OCI-LY7 (cell line): ENCODE data around the gene NACC1. TPM values are rescaled to one million over a fixed set of nuclear protein-coding genes. Genes with fewer than 3 reads are reported as not detected.
A peak's percentile ranks its signal among the peaks of the same experiment; 100 is the strongest.
"Not testable (repeated sequence)": the region's sequence is repeated elsewhere in the genome, so short reads cannot be mapped to it uniquely, and the experiment has no call there.

Experiments used
- BruUV-seq: library from RNA; stranded (reverse); fragments of 400-500 nt; replicated peaks from 2 replicates; lab custom pipeline; 2021; lab: Mats Ljungman, UMichigan
- CTCF ChIA-PET: fragments of 300-600 bp; sonication (Branson Sonifier 250); formaldehyde crosslinking; loops from one replicate; lab custom pipeline; 2022; ENCODE audit warnings: antibody characterized with exemption; ENCODE audit not compliant: unreplicated experiment; lab: Charles Lee
- POLR2A ChIA-PET: fragments of 300-600 bp; sonication (Branson Sonifier 250); formaldehyde crosslinking; loops from one replicate; lab custom pipeline; 2022; ENCODE audit warnings: antibody characterized with exemption; lab: Charles Lee
- DNase-seq: peaks from one replicate; pipeline ENCODE4 v3.0.0-alpha.2; 2015; ENCODE audit warnings: low spot score
- H2AFZ ChIP-seq: fragments of 200-600 bp; sonication (generic), shearing (Covaris generic); 2 replicates; pipeline ENCODE4 v1.6.1; 2014; ENCODE audit warnings: mild to moderate bottlenecking, antibody characterized with exemption, low read length, moderate library complexity
- H3K27ac ChIP-seq: fragments of 200-600 bp; sonication (generic); 2 replicates; pipeline ENCODE4 v1.5.1; 2014; ENCODE audit warnings: mixed run types, low read depth, mild to moderate bottlenecking, moderate library complexity, low read length, inconsistent platforms; ENCODE audit not compliant: poor library complexity, severe bottlenecking
- H3K36me3 ChIP-seq: fragments of 200-600 bp; sonication (generic); 2 replicates; pipeline ENCODE4 v1.6.1; 2014; ENCODE audit warnings: mild to moderate bottlenecking, antibody characterized with exemption, low read length, moderate library complexity, mixed read lengths; ENCODE audit not compliant: insufficient read depth
- H3K4me1 ChIP-seq: fragments of 200-600 bp; sonication (generic); 2 replicates; pipeline ENCODE4 v1.5.1; 2014; ENCODE audit warnings: mild to moderate bottlenecking, low read length; ENCODE audit not compliant: insufficient read depth, poor library complexity, severe bottlenecking
- H3K4me2 ChIP-seq: fragments of 200-600 bp; sonication (generic); 2 replicates; pipeline ENCODE4 v1.6.1; 2014; ENCODE audit warnings: mild to moderate bottlenecking, low read length
- H3K4me3 ChIP-seq: fragments of 200-600 bp; sonication (generic); 2 replicates; pipeline ENCODE4 v1.5.1; 2014; ENCODE audit warnings: mild to moderate bottlenecking, low read depth, low read length; ENCODE audit not compliant: poor library complexity, severe bottlenecking
- H3K79me2 ChIP-seq: fragments of 200-600 bp; sonication (generic); 2 replicates; pipeline ENCODE4 v1.6.1; 2016; ENCODE audit warnings: low read depth, mild to moderate bottlenecking, low read length, moderate library complexity, mixed read lengths; ENCODE audit not compliant: insufficient read depth
- H3K9me2 ChIP-seq: fragments of 200-600 bp; sonication (generic); 2 replicates; pipeline ENCODE4 v1.6.1; 2016; ENCODE audit warnings: mild to moderate bottlenecking, low read length, mixed read lengths; ENCODE audit not compliant: insufficient read depth
- H3K9me3 ChIP-seq: fragments of 200-600 bp; sonication (generic); 2 replicates; pipeline ENCODE4 v1.6.1; 2014; ENCODE audit warnings: mild to moderate bottlenecking, mixed run types, low read length, mixed read lengths
- H4K20me1 ChIP-seq: fragments of 200-600 bp; sonication (generic); 2 replicates; pipeline ENCODE4 v1.6.1; 2014; ENCODE audit warnings: mild to moderate bottlenecking, antibody characterized with exemption, low read length, moderate library complexity, mixed read lengths; ENCODE audit not compliant: insufficient read depth
- EZH2phosphoT487 ChIP-seq: fragments of 200-600 bp; sonication (generic); IDR thresholded peaks from 2 replicates; pipeline ENCODE4 v1.6.1; 2018; ENCODE audit warnings: low read depth, borderline replicate concordance, mild to moderate bottlenecking, mixed run types, antibody characterized with exemption, low read length, moderate library complexity, mixed read lengths
- intact Hi-C: fragments of 100-400 bp; cut with micrococcal nuclease; formaldehyde crosslinking; loops from one replicate; pipeline ENCODE4 v1.10.0; 2022; ENCODE audit not compliant: unreplicated experiment
- total RNA-seq, 2 experiments: library from RNA; depleted of rRNA in 1 of 2; stranded (reverse); fragments of >200 nt in 1 of 2; shearing (Covaris generic) in 1 of 2; gene quantifications; 2 replicates each; pipeline ENCODE4 v1.2.3, GENCODE V29; 2014 to 2022
- TF ChIP-seq, protein P1 (sequence below): fragments of 200-600 bp; sonication (generic); conservative IDR thresholded peaks from 2 replicates; pipeline ENCODE4 v1.5.1; 2014; ENCODE audit warnings: mild to moderate bottlenecking, antibody characterized with exemption, low read length, moderate library complexity, mixed read lengths

NACC1 gene
- total RNA-seq, 2 experiments from 2014 or later: 52.9 to 56.3 TPM

DNA sequence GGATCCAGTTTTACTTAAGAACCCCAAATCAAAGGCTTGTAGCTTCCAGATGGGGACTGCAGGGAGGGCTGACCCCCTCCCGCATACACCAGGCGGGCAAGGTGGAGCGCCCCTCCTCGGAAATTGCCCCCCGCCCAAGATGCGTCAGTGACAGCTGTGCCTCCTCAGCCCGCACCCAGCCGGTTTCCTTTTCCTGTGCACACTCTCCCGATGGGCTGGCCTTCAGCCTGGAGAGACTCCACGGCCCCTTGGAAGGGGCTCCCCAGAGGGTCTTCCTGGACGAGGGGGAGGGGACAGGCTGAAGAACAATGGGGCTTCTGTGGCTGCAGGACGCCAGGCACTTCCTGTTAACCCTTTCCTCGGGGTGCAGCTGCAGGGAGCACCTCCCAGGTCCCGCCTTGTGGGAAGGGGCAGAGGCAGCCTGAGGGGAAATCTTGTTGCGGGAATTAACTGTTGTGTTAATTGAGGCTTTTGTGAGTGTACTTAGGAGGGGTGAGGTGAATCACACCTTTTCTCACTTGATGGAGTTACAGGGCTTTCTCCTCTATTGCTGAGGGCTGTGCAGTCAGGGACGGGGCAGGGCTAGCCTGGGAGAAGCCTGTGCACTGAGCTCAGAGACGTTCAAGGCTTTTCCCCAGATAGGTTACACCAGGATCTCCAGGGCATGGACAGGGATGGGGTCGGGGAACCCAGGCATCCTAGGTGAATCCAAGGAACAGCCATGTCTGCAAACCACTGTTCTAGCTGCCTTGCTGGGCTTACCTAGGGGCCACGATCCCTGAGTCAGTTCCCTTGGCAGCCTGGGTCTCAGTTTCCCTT, 46.5 kb downstream of the NACC1 start:
- Histone ChIP-seq H3K9me3 (no peaks in the 10 kb centered on the region), H3K36me3 (no peaks in the 10 kb centered on the region), H3K79me2 (peaks cover 26% of the 10 kb centered on the region; the same call in 1 of the 2 replicates), H3K9me2 (no peaks in the 10 kb centered on the region), H4K20me1 (no peaks in the 10 kb centered on the region), H3K27ac (peak overlapping the region; percentile 95), H3K4me3 (peak overlapping the region; percentile 69), H2AFZ (peak overlapping the region; percentile 32; the same call in 1 of the 2 replicates), H3K4me2 (peak overlapping the region; percentile 96), H3K4me1 (peaks cover 96% of the 10 kb centered on the region)
- no peak for TF ChIP-seq EZH2phosphoT487
- TF ChIP-seq, protein P1, sequence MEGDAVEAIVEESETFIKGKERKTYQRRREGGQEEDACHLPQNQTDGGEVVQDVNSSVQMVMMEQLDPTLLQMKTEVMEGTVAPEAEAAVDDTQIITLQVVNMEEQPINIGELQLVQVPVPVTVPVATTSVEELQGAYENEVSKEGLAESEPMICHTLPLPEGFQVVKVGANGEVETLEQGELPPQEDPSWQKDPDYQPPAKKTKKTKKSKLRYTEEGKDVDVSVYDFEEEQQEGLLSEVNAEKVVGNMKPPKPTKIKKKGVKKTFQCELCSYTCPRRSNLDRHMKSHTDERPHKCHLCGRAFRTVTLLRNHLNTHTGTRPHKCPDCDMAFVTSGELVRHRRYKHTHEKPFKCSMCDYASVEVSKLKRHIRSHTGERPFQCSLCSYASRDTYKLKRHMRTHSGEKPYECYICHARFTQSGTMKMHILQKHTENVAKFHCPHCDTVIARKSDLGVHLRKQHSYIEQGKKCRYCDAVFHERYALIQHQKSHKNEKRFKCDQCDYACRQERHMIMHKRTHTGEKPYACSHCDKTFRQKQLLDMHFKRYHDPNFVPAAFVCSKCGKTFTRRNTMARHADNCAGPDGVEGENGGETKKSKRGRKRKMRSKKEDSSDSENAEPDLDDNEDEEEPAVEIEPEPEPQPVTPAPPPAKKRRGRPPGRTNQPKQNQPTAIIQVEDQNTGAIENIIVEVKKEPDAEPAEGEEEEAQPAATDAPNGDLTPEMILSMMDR: no peak
- ChIA-PET CTCF (no interaction called here), POLR2A (interaction anchor here (0.6 to 2.5 kb wide), 7 partner anchors 11 to 47 kb away, joined by 3 to 13 read pairs (median 4); no protein-coding TSS in a partner anchor)
- no TSS peak for BruUV-seq
- intact Hi-C loops: loop anchor here (10.0 kb wide), 1 partner anchor 670 kb away; no protein-coding TSS in a partner anchor
- DNase-seq: peak; percentile 71

DNA sequence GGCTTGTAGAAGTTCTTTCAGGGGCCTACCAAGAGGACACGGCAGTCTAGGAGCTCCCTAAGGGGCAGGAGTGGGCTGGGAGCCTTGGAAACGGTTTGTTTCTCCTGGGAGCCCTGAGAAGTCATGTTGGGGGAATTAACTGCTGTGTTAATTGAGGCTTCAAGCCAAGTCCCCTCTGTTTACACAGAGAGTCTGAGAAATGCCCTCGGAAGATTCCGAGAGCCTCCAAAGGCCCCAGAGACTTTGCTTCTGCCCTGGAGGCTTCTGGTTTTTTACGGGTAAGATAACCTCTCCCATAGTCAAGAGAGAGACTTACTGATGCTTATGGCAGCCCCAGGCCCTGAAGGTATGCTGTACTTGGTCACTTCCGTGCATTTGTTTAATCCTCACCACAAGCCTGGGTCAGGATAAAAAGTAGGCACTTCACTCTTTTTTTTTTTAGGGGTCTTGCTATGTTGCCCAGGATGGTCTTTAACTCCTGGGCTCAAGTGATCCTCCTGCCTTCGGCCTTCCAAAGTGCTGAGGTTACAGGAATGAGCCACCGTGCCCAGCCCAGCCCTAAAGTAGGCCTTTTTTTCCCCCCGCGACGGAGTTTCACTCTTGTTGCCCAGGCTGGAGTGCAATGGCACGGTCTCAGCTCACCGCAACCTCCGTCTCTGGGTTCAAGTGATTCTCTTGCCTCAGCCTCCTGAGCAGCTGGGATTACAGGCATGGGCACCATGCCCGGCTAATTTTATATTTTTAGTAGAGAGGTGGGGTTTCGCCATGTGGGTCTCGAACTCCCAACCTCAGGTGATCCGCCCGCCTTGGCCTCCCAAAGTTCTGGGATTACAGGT, 47.3 kb downstream of the NACC1 start:
- no peak for DNase-seq
- no TSS peak for BruUV-seq
- peak overlapping the region; percentile 32; the same call in 1 of the 2 replicates for H2AFZ ChIP-seq
- POLR2A ChIA-PET: interaction anchor here (0.8 to 2.5 kb wide), 3 partner anchors 10 to 28 kb away, joined by 3 to 13 read pairs (median 4); no protein-coding TSS in a partner anchor
- no peaks in the 10 kb centered on the region for H3K9me3 ChIP-seq
- peaks cover 96% of the 10 kb centered on the region for H3K4me1 ChIP-seq
- TF ChIP-seq EZH2phosphoT487: no peak
- TF ChIP-seq, protein P1: no peak
- intact Hi-C loops: loop anchor here (10.0 kb wide), 1 partner anchor 669 kb away; no protein-coding TSS in a partner anchor
- H3K4me2 ChIP-seq: peak overlapping the region; percentile 96
- H3K9me2 ChIP-seq: no peaks in the 10 kb centered on the region
- no peaks in the 10 kb centered on the region for H3K36me3 ChIP-seq
- peak overlapping the region; percentile 95 for H3K27ac ChIP-seq
- no peaks in the 10 kb centered on the region for H4K20me1 ChIP-seq
- peak overlapping the region; percentile 69 for H3K4me3 ChIP-seq
- CTCF ChIA-PET: no interaction called here
- peaks cover 22% of the 10 kb centered on the region; the same call in 1 of the 2 replicates for H3K79me2 ChIP-seq

DNA sequence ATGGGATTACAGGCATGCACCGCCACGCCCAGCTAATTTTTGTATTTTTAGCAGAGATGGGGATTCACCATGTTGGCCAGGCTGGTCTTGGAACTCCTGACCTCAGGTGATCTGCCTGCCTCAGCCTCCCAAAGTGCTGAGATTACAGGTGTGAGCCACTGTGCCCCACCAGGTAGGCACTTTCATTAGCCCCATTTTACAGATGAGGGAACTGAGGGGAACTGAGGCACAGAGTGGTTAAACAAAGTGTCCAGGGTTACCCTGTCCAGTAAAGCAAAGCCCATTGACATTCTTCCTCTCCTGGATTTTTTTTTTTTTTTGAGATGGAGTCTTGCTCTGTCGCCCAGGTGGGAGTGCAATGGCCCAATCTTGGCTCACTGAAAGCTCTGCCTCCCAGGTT, 48.1 kb downstream of the NACC1 start:
- H3K36me3 ChIP-seq, H4K20me1 ChIP-seq, BruUV-seq, H3K4me3 ChIP-seq, H2AFZ ChIP-seq, H3K4me2 ChIP-seq, DNase-seq, H3K9me3 ChIP-seq, H3K9me2 ChIP-seq, CTCF ChIA-PET: not testable (repeated sequence)
- POLR2A ChIA-PET: interaction anchor here (0.6 kb wide), 2 partner anchors 16 to 20 kb away, joined by 3 read pairs; no protein-coding TSS in a partner anchor
- H3K27ac ChIP-seq: peak overlapping the region; percentile 95
- H3K4me1 ChIP-seq: peaks cover 96% of the 10 kb centered on the region
- intact Hi-C loops: loop anchor here (2.0 to 10.0 kb wide), 2 partner anchors 13 to 669 kb away; no protein-coding TSS in a partner anchor
- peaks cover 16% of the 10 kb centered on the region; the same call in 1 of the 2 replicates for H3K79me2 ChIP-seq
